GM19023 (cell line): Measurements from ENCODE around the gene CCN6.

Source experiments
- ATAC-seq: cut with Tn5 transposase; IDR thresholded peaks from one replicate; pipeline ENCODE4 v1.9.1; 2021; ENCODE audit warnings: mild to moderate bottlenecking, moderate library complexity; ENCODE audit not compliant: unreplicated experiment

Gene CCN6

DNA sequence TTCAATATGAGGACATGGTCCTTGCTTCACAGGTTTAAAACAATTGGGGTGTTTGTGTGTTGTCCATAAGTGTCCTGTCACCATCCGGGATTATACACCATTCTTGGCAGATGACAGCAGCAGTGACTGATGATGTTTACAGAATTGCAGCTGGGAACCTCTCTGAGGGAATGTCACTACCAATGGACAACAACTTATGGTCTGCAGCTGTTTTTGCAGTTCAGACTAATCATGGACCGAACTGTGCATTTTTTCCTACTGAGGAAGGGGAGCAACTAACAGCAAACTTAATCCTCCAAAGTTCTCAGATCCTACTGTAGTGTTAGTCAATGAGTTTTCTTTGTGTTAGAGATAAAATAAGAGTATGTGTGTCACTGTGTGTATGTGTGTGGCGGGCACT lies 59.5 kb downstream of the CCN6 start:
- ATAC-seq = no peak

DNA sequence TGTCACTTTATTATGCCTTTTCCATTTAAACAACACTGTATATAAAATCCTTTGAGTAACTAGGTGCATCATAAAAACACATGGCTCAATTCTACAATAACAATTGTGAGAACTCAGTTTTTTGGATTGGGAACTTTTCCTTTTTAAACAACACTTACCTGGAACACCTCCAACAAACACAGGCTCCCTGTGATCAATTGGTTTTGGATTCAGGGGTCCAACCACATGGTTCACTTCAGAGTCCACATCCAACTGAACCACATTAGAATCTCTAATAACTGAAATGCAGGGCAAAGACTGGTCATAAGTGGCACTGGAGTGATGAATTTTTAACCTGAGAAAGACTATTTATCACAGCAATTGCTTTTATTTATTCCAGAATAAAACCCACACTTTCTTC lies 60.0 kb downstream of the CCN6 start:
- no peak for ATAC-seq

DNA sequence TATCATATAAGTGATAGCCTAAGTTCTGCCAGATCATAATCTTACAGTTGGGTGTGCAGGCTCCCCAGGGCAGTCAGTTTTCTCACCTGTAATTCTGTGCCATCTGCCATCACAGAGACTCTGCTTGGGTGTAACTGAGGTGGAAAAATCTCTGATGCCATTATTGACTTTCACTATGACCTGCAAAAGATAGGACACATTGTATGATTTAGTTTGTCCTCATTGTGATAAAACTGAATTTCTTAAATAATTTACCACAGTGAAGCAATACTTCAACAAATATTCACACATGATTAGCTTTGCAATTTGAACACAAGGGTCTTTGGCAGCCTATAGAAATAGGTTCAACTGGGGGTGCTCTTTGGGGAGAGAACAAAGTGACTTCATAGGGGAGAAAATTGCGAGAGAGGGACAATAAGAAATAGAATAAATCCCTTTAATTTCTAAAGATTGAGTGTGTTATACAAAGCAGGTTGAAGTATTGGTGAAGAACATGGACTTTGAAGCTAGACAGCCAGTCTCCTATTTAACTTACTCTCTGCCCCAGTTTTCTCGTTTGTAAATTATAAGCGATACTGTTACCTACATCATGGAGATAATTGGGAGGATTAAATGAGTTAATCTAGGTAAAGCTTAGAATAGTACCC lies 60.8 kb downstream of the CCN6 start:
- no peak for ATAC-seq

DNA sequence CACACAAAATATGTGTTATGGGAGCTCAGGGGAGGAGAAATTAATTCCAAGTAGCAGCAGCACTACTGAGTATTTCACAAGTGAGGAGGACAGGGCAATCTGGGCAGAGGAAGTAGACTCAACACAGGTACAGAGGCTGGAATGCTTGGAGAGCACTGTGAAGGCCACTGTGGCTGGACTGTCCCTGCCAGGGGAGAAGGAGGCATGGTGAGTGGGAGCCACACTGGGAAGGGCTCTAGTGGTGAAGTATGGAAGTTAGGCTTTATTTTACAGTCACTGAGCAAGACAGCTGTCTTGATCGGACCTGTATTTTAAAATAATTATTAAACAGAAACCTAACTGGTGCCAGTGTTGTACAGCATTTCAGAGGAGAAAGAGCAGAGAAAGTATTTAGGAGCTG lies 62.3 kb downstream of the CCN6 start:
- ATAC-seq = no peak

- no peak for ATAC-seq
Measured at GRCh38 chr6:112117554-112117953, 63.6 kb downstream of the CCN6 start.

GRCh38 chr6:112118034-112118433 lies 64.1 kb downstream of the CCN6 start:
- no peak for ATAC-seq
